Measurements from ENCODE around the gene HNRNPM.
"Not testable (repeated sequence)": the region's sequence is repeated elsewhere in the genome, so short reads cannot be mapped to it uniquely, and the experiment has no call there.

HNRNPM gene, protein sequence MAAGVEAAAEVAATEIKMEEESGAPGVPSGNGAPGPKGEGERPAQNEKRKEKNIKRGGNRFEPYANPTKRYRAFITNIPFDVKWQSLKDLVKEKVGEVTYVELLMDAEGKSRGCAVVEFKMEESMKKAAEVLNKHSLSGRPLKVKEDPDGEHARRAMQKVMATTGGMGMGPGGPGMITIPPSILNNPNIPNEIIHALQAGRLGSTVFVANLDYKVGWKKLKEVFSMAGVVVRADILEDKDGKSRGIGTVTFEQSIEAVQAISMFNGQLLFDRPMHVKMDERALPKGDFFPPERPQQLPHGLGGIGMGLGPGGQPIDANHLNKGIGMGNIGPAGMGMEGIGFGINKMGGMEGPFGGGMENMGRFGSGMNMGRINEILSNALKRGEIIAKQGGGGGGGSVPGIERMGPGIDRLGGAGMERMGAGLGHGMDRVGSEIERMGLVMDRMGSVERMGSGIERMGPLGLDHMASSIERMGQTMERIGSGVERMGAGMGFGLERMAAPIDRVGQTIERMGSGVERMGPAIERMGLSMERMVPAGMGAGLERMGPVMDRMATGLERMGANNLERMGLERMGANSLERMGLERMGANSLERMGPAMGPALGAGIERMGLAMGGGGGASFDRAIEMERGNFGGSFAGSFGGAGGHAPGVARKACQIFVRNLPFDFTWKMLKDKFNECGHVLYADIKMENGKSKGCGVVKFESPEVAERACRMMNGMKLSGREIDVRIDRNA

DNA sequence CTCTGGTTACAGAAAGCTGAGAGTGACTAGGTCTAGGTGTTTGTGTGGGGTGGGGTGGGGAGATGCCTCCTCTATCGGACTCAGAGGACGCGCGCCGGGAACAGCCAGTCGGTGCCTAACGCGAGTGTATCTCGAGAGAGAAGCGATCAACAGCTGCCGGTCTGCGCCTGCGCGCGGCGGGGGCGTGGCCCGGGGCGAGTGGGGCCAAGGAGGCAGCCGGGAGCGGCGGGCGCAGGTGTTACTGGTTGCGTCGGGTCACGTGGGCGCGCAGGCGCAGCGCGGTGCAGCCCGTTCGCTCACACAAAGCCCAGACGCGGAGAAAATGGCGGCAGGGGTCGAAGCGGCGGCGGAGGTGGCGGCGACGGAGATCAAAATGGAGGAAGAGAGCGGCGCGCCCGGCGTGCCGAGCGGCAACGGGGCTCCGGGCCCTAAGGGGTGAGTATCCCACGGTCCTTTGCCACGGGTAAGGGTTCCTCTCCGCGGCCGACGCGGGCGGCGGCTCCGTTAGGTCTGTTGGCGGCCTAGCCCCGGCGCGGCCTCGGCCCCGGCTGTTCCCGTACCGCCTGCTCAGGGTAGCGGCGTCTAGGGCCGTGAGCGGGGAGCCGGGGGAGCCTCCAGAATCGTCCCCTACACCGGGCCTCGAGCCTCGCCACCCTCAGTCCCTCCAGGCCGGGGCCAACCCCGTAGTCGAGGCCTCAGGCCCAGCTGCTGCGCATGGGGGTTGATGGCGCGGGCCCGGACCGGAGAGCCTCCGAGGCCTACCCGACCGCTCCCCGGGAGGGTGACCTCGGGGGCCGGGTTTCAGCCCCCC lies at the start of gene HNRNPM:
Gene HNRNPM (plus strand): TSS at position 299 of the 811 bp plus-strand sequence. CDS start 24 bp downstream, at position 323.
- peak; percentile 100 for DNase-seq (ENCODE audit: low spot score)

DNA sequence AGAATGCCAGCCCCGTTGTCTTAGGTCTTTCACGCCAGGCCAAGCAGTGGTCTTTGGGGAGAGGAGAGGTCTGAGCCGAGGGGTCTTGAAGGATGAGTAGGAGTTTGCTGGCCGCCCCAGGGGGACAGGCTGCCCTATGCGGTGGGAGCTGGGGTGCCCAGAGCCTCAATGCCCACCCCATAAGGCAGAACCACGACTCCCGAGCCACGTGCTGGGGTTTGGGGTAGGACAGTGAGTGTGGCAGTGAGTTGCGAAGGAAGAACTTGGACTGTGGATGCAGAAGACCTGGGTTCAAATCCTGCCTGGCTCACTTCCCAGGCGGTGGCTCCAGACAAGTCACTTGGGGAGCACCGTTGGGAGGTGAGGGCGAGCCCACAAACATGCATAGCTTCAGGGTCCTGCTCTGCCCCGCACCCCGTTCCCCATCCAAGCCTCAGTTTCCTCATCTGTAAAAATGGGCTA lies 49.1 kb upstream of the HNRNPM start:
- DNase-seq (ENCODE audit: low spot score): no peak

DNA sequence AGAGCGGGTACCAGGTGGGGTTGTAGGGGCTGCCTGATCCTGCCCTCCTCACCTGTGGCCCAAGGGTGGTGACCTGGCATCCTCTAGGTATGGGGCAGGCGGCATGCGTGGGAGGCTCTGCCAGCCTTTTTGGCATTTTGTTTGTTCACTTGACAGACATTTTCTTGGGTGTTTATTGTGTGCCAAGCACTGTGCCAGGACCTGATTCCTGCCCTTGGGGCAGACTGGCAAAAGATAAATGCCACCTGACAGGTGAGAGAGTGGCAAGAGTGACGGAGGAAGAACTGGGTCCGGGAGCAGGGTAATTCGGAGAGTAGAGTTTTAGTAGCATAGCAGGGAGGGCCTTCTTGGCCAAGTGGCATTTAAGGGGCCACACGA lies 48.6 kb upstream of the HNRNPM start:
- no peak for DNase-seq (ENCODE audit: low spot score)

DNA sequence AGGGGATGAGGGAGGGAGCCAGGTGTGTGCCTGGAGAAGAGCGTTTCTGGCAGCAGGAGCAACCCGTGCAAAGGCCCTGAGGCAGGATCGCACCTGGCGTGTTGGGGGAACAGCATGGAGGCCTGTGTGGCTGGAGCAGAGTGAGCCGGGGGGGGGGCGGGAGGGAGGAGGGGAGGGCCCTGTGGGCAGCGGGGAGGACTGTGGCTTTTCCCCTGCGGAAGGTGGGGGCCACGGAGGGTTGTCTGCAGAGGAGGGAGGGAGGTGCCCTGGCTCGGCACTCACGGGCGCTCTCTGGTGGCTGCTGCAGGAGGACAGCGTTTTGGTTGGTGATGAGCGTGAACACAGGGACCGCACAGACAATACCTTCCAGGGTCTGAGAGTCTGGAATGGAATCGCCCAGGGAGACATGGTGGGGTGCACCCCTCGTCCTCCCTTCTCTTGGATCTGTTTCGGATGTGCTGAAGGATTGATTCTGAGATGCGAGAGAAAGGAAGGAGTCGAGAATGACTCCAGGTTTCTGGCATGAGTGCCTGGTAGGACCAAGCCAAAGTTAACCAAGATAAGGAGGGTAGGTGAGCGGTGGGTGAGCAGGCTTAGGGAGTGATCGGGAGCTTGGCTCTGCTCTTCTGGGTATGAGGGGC lies 48.1 kb upstream of the HNRNPM start:
- DNase-seq (ENCODE audit: low spot score): peak; percentile 82

DNA sequence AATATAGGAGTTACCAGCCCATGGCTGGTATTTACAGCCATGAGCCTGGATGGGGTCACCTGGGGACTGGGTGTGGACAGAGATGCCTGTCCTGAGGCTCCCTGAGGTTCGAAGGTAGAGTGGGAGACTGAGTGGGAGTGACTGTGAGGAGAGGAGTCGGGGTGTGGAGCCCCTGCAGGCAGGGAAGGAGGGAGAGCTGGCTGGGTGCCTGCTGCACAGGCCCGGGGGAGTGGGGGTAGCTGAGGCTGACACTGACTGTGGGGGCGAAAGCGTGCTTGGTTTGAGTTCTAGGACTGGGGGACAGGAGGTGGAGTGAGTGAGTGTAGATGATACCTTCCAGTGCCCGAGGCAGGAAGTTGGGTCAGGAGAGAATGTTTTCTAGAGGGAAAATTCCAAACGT lies 47.5 kb upstream of the HNRNPM start:
- no peak for DNase-seq (ENCODE audit: low spot score)

DNA sequence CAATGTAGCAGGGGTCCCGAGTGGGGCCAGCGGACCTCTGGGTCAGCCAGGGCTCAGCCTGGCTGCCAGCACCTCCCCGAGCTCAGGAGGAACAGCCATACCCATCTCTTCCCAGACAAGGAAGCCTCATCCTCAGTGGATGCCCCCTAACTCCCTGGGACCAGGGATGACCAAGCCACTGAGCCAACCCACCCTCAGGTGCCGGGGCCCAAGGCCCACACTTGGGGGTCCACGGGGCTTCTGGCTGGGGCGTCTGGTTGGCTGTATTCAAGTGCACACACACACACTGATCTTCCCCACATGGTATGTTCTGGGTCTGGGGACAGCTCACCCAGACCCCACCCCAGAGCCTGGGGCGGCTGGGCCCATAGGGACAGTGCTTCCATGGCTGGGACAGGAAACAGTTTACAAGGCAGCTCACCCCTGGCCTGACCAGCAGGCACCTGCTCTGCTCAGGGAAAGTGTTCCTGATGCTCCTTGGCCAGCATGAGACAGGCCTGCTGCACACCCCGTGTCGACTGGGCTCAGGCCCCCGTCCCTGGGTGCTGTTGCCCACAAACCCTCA lies 46.9 kb upstream of the HNRNPM start:
- no peak for DNase-seq (ENCODE audit: low spot score)

DNA sequence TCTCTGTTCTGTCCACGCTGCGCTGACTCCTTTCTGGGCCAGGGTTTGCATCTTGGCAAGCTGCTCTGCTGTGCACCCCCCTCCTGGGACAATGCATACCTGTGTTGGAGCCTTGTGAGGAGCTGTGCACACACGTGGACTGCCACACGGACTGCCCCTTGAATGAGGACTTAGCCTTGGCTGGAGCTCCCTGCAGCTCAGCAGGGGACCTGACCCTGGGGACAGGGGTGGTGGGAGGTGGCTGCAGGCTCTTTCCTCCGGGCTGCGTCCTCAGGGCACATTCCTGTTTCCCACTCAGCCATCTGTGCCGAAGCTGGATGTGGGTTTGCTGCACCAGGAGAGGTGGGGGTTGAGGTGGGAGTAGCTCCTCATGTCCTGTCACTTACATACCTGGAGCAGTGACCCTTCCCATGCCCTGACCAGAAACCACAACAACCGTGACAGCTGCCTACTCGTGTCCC lies 46.4 kb upstream of the HNRNPM start:
- DNase-seq (ENCODE audit: low spot score): no peak

DNA sequence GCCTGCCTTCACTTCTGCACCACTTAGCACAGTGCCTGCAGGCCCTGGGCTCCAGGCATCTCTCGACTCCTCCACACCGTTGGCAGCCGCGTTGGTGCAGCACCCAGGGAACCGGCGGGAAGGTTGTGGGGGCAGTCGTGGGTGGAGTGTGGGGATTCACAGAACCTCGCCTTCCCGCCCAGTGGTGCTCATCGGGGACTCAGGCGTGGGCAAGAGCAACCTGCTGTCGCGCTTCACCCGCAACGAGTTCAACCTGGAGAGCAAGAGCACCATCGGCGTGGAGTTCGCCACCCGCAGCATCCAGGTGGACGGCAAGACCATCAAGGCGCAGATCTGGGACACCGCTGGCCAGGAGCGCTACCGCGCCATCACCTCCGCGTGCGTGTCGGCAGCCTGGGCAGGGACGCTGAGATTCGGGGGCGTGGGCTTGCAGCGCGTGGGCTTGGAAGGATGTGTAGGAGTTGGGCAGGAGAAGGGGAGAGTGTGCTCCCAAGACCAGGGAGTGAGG lies 45.0 kb upstream of the HNRNPM start:
- DNase-seq (ENCODE audit: low spot score): no peak

DNA sequence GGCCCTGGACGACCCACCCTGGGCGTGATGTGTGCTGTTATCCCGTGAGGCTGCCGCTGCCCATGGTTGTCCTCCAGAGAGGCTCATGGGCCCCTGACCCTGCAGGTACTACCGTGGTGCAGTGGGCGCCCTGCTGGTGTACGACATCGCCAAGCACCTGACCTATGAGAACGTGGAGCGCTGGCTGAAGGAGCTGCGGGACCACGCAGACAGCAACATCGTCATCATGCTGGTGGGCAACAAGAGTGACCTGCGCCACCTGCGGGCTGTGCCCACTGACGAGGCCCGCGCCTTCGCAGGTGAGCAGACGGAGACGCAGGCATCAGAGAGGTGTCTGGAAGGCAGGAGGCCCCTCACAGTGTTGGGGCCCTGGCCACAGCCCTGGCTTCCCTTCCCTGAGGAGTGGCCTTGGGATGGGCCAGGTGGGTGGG lies 42.8 kb upstream of the HNRNPM start:
- no peak for DNase-seq (ENCODE audit: low spot score)

DNA sequence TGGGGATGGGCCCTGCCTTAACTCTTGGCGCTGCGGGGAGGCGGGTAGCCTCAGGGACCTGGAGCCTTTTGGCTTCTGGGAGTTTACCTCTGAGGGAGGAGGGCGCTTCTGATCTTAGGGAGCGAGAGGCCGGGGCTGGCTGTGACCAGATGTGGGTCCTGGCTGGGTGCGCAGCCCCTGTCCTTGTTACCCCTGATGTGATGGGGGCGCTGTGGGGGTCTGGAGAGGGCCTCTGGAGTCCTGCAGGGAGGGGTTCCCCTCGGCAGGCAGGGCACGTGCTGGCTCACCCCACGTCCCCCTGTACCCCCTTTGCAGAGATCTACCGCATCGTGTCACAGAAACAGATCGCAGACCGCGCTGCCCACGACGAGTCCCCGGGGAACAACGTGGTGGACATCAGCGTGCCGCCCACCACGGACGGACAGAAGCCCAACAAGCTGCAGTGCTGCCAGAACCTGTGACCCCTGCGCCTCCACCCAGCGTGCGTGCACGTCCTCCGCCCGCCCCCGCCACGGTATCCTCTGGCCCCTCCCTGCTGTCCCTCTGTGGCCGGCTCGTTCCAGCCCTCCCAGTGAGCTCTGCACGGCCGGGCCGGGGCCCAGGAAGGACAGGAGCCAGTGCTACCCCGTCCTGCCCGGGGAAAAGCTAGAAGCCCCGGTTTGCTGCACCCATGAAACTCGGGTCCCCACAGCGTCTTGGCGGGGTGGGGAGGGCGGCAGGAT lies 41.5 kb upstream of the HNRNPM start:
- no peak for DNase-seq (ENCODE audit: low spot score)

DNA sequence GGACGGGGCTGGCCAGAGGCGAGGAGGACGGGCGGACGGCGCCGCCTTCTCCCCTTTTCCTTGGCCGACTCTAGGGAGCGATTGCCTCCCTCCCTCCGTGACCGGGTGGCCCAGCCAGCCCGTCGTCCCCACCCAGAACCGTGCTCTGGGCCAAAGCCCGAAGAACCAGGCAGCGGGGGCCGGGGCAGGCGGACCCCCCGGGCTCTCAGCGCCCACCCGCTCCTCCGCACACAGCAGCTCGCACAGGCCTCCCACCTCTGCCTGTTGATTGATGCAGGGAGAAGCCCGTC lies 41.0 kb upstream of the HNRNPM start:
- no peak for DNase-seq (ENCODE audit: low spot score)

DNA sequence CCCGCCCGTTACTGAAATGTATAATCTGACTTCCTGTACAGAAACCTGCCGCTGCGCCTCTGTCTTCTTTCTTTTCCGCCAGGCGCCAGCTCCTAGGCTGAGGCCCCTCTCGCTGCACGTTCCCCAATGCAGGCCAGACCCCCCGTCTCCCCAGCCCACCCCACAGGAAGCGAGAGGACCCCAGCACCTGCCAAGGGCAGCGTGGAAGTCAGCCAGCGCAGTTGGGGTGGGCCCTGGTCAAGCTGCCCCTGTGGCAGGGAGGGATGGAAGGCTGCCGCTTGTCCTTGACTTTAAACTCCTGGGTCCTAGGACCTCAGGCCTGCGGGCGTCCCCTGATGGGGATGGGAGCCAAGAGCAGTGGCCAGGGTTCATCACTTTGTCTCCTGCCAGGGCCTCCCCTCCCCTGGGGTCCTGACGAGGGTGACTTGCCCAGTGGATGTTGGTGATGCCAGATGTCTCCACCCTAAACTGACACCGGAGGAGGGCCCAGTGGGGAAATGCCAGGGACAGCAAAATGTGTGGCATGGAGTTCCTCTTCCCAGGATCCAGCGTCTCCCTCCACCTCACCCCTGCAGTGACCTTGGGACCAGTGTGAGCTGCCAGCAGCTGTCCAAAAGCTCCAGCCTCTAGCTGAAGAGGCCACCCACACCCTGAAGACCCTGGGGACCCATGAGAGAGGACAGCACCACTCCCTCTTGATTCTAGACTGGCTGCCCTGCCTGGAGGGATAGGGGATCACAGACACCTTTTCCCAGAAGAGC lies 40.2 kb upstream of the HNRNPM start:
- DNase-seq (ENCODE audit: low spot score): no peak

DNA sequence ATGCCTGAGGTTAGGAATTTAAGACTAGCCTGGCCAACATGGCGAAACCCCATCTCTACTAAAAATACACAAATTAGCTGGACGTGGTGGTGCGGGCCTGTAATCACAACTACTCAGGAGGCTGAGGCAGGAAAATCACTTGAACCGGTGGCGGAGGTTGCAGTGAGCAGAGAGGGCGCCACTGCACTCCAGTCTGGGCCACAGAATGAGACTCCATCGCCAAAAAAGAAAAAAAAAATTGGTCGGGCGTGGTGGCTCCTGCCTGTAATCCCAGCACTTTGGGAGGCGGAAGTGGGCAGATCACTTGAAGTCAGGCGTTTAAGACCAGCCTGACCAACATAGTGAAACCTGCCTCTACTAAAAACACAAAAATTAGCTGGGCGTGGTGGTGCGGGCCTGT lies 34.1 kb upstream of the HNRNPM start:
- not testable (repeated sequence) for DNase-seq (ENCODE audit: low spot score)

DNA sequence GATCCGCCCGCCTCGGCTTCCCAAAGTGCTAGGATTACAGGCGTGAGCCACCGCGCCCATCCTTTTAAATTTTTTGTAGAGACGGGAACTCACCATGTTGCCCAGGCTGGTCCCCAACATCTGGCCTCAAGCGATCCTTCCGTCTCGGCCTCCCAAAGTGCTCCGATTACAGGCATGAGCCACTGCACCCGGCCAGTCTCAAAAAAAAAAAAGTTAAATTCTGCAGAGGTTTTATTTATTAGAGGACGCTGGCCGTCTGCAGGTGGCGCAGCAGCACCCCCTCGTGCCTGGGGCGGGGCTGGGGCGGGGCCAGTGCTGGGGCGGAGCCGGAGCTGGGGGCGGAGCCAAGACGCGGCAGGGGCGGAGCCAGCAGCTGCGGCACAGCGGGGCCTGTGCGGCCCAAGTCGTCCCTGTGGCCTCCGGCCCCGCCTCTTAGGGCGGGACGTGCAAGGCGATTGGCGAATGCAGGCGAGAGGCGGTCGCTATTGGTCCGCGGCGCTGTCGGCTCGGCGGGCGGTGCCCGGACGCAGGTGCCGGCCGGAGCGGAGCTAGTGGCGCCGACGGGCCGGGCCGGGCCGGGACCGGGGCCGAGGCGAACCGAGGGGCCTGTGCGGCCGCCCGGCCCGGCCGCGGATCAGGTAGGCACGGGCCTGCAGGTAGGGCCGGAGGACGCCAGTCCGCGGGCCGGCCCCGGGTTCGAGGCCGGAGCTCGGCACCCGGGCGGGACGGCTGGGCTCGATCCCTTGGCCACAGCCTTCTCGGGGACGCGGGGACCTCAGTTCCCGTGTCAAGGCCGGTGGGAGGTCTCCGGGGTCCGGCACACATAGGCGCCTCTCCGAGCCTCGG lies 31.8 kb upstream of the HNRNPM start, which contains the start of gene MARCHF2:
Gene MARCHF2 (plus strand): TSS at position 523 of the 846 bp plus-strand sequence. CDS start 8,536 bp downstream, outside the sequence.
- peak; percentile 99 for DNase-seq (ENCODE audit: low spot score)

DNA sequence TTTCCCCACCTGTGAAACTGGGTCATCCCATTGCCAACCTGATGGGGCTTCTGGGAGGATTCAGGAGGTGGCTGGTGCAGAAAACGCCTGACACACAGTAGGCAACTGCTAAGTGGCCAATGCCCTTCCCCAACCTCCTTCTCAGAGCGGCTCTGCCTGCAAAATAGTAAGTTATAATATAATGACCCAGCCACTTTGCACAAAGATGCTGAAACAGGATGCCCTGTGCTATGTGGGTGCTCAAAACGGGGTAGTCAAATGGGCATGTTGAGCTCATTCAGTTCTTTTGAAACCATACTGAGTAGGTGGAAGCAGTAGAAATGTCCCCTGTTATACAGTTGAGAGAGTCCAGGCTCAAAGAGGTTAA lies 31.2 kb upstream of the HNRNPM start:
- DNase-seq (ENCODE audit: low spot score): no peak

DNA sequence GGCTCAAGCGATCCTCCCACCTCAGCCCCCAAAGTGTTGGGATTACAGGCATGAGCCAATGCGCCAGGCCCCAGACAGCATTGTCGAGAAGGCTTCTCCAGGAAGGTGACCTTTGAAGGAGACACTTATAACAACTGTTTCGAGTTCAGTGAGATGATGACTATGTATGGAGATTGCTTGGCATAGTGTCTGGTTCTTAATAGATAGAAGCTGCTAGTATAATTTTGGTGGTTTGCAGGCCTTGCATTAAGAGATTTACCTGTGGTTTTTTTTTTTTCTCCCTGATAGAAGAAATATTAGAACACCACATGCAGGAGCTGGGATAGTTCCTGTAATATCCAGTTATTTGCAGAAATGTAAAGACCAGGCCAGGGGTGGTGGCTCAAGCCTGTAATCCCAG lies 28.0 kb upstream of the HNRNPM start:
- DNase-seq (ENCODE audit: low spot score): no peak

DNA sequence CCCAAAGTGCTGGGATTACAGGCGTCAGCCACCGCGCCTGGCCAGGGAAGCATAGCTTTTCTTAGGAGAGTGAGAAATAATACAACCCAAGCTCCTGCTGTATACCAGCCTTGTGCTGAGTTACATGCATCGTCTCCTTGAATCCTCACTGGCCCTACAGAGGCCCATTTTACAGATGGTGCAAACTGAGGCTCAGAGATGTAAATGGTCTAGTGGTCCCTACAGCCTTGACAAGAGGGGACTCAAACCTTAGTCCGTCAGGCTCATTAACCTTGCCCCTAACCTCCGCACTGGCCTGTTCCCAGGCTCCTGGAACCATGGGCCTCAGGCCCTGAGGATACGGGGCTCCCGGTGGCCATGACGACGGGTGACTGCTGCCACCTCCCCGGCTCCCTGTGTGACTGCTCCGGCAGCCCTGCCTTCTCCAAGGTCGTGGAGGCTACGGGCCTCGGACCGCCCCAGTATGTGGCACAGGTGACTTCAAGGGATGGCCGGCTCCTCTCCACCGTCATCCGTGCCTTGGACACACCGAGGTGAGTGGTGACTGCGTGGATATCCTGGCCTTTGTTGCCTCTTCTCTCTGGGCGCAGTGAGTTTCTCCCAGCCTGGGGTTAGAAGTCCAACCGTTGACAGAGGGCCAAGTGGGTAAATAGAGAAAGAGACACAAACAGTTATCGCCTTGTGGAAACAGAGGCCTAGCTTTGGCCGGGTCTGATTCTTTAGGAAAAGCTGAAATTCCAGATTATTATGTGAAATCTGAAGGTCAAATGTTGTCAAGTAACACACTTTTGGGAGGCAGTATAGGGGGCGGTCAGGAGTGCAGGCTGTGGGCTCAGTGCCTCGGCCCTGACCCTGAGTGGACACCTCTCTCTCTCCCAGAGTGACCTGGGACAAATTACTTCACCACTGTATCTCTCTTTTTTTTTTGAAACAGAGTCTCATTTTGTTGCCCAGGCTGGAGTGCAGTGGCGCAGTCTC lies 23.0 kb upstream of the HNRNPM start:
- no peak for DNase-seq (ENCODE audit: low spot score)

DNA sequence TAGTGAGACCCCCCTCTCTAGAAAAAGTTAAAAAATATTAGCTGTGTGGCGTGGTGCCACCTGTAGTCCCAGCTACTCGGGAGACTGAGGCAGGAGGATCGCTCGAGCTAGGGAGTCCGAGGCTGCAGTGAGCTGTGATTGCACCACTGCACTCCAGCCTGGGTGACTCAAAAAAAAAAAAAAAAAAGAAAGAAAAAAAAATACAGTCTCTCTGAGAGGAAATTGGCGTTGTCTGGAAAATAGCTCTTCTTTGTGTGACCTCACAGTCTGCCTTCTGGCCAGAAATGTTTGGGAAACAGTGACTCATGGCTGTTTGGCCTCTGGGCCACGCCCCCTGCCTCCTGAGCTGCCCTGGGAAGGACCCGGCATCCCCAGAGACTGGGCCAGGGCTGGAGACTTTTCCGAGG lies 21.0 kb upstream of the HNRNPM start:
- DNase-seq (ENCODE audit: low spot score): peak; percentile 96
